CD4-positive, alpha-beta T cell (primary cell): ENCODE data around the gene KMT2B. TPM values are rescaled to one million over a fixed set of nuclear protein-coding genes. Genes with fewer than 3 reads are reported as not detected.

Experiments used
- ATAC-seq: fragments of 200-7000 bp; cut with Tn5 transposase; one replicate; pipeline ENCODE4 v1.10.0; 2022; ENCODE audit warnings: mild to moderate bottlenecking; ENCODE audit not compliant: poor library complexity
- CTCF ChIA-PET: fragments of 350-600 bp; sonication (Branson Sonifier 250); formaldehyde crosslinking; loops from one replicate; lab custom pipeline; 2021; ENCODE audit warnings: antibody characterized with exemption, inconsistent platforms; lab: Charles Lee
- POLR2A ChIA-PET: fragments of 350-600 bp; sonication (Branson Sonifier 250); formaldehyde crosslinking; loops from one replicate; lab custom pipeline; 2021; ENCODE audit warnings: antibody characterized with exemption, inconsistent platforms; lab: Charles Lee
- DNase-seq, 14 experiments: peaks; one replicate each; pipeline ENCODE4 v3.0.0-alpha.2; 2013 to 2020; ENCODE audit warnings: mixed read lengths in 2 of 14
- H3K27ac ChIP-seq, 2 donors: one replicate each; pipeline versions ENCODE4 v1.5.1 to v1.7.0; 2013; ENCODE audit warnings: low read length in 2 of 2, low read depth in 1 of 2, mild to moderate bottlenecking in 1 of 2
- H3K27me3 ChIP-seq, 2 experiments: 1 replicate in 1 of 2; 2 replicates in 1 of 2; pipeline versions ENCODE4 v1.6.1 to v1.7.0; 2013; ENCODE audit warnings: low read length in 2 of 2, control low read depth in 1 of 2, mild to moderate bottlenecking in 1 of 2, moderate library complexity in 1 of 2; ENCODE audit not compliant: insufficient read depth in 2 of 2, control insufficient read depth in 1 of 2
- H3K36me3 ChIP-seq: one replicate; pipeline ENCODE4 v1.6.1; 2013; ENCODE audit warnings: low read length, control low read depth; ENCODE audit not compliant: insufficient read depth
- H3K4me1 ChIP-seq: one replicate; pipeline ENCODE4 v1.6.1; 2013; ENCODE audit warnings: low read length, control low read depth; ENCODE audit not compliant: insufficient read depth
- H3K4me3 ChIP-seq: one replicate; pipeline ENCODE4 v1.5.1; 2013; ENCODE audit warnings: mild to moderate bottlenecking, low read length, moderate library complexity
- H3K9me3 ChIP-seq, 2 experiments: 1 replicate in 1 of 2; 2 replicates in 1 of 2; pipeline versions ENCODE4 v1.6.1 to v1.7.0; 2013; ENCODE audit warnings: low read length in 2 of 2, mild to moderate bottlenecking in 2 of 2, control low read depth in 1 of 2, moderate library complexity in 1 of 2; ENCODE audit not compliant: control insufficient read depth in 1 of 2, insufficient read depth in 1 of 2
- H3K27ac Mint-ChIP-seq: one replicate; pipeline ENCODE4 v1.8.0; 2020; ENCODE audit warnings: mixed read lengths
- H3K27me3 Mint-ChIP-seq: one replicate; pipeline ENCODE4 v1.8.0; 2021; ENCODE audit warnings: mixed read lengths
- H3K36me3 Mint-ChIP-seq: one replicate; pipeline ENCODE4 v1.8.0; 2021; ENCODE audit warnings: low read depth, mixed read lengths
- H3K4me1 Mint-ChIP-seq: one replicate; pipeline ENCODE4 v1.8.0; 2021; ENCODE audit warnings: low read depth, mixed read lengths
- H3K4me3 Mint-ChIP-seq: one replicate; pipeline ENCODE4 v1.8.0; 2020; ENCODE audit warnings: mild to moderate bottlenecking, mixed read lengths
- H3K9me3 Mint-ChIP-seq: one replicate; pipeline ENCODE4 v1.8.0; 2020; ENCODE audit warnings: mixed read lengths
- CTCF ChIP-seq: fragments of 200-600 bp; IDR thresholded peaks from one replicate; pipeline ENCODE4 v1.8.0; 2022; ENCODE audit warnings: antibody characterized with exemption, mild to moderate bottlenecking
- intact Hi-C, 2 experiments: fragments of 100-400 bp; cut with DNase I in 1 of 2; cut with micrococcal nuclease in 1 of 2; formaldehyde crosslinking; loops; one replicate each; pipeline versions ENCODE4 v1.15.1 to v1.9.0; 2023 to 2025; cut with DNase I, micrococcal nuclease
- total RNA-seq, 174 experiments: library from RNA in 2 of 174; stranded (reverse) in 2 of 174; gene quantifications; one replicate each; pipeline ENCODE4 v1.2.3 and lab custom pipeline; 2021 to 2026

The KMT2B gene
- total RNA-seq, 2 experiments from 2014 or later, result 59.4 to 59.7 TPM

- no peaks in the 10 kb centered on the region for H3K36me3 ChIP-seq
- no peaks in the 10 kb centered on the region for H3K9me3 Mint-ChIP-seq
- peak overlapping the region; percentile 98 for H3K27ac Mint-ChIP-seq
- peaks cover 76% of the 10 kb centered on the region for H3K4me1 ChIP-seq
- peak overlapping the region; percentile 80 for H3K4me3 ChIP-seq
- ATAC-seq (peak; percentile 59), DNase-seq (peak; percentile 87 to 98 (median 90))
- H3K27me3 ChIP-seq, result no peaks in the 10 kb centered on the region
- H3K27me3 Mint-ChIP-seq, result no peaks in the 10 kb centered on the region
- H3K9me3 ChIP-seq, result no peaks in the 10 kb centered on the region
- peaks cover 37% of the 10 kb centered on the region for H3K36me3 Mint-ChIP-seq
- POLR2A ChIA-PET, result interaction anchor here (0.6 to 2.2 kb wide), 18 partner anchors 9 to 310 kb away, joined by 3 to 23 read pairs (median 6); partner anchors contain the start of genes ALKBH6, COX6B1, HSPB6 and KMT2B
- no peak for TF ChIP-seq CTCF
- CTCF ChIA-PET, result interaction anchor here (0.6 to 0.9 kb wide), 3 partner anchors 21 to 187 kb away, joined by 3 to 4 read pairs (median 3); no protein-coding TSS in a partner anchor
- intact Hi-C loops, result loop anchor here (1.0 to 10.0 kb wide), 7 partner anchors 27 to 370 kb away; partner anchors contain the start of genes COX6B1 (in 1 of the 2), OVOL3 (in 1 of the 2), POLR2I (in 1 of the 2) and TBCB (in 1 of the 2)
- H3K4me1 Mint-ChIP-seq, result peaks cover 55% of the 10 kb centered on the region
- H3K4me3 Mint-ChIP-seq, result peak overlapping the region; percentile 94
- peak overlapping the region; percentile 98 to 99 for H3K27ac ChIP-seq
Measured at GRCh38 chr19:35744430-35745327, 26.9 kb downstream of the KMT2B start.

- intact Hi-C loops, result loop anchor here (1.0 to 10.0 kb wide), 6 partner anchors 28 to 369 kb away; partner anchors contain the start of genes OVOL3 (in 1 of the 2), POLR2I (in 1 of the 2), TBCB (in 1 of the 2) and ZBTB32 (in 1 of the 2)
- Histone ChIP-seq H3K27me3 (no peaks in the 10 kb centered on the region), H3K36me3 (no peaks in the 10 kb centered on the region), H3K4me3 (peak within 1 kb of the TSS; percentile 80), H3K9me3 (no peaks in the 10 kb centered on the region), H3K27ac (peak within 1 kb of the TSS; percentile 98 to 99), H3K4me1 (peaks cover 76% of the 10 kb centered on the region)
- POLR2A ChIA-PET, result interaction anchor here (0.6 to 2.2 kb wide), 16 partner anchors 12 to 309 kb away, joined by 3 to 23 read pairs (median 6); partner anchors contain the start of genes ALKBH6, COX6B1, HSPB6 and KMT2B
- DNase-seq (peak; percentile 89 to 100 (median 96)), ATAC-seq (peak; percentile 52)
- no peak for TF ChIP-seq CTCF
- H3K36me3 Mint-ChIP-seq, result peaks cover 35% of the 10 kb centered on the region
- H3K4me1 Mint-ChIP-seq, result peaks cover 53% of the 10 kb centered on the region
- peak within 1 kb of the TSS; percentile 98 for H3K27ac Mint-ChIP-seq
- H3K27me3 Mint-ChIP-seq, result no peaks in the 10 kb centered on the region
- H3K4me3 Mint-ChIP-seq, result peak within 1 kb of the TSS; percentile 94
- CTCF ChIA-PET, result no interaction called here
- no peaks in the 10 kb centered on the region for H3K9me3 Mint-ChIP-seq
Measured at GRCh38 chr19:35745328-35746086, 27.7 kb downstream of the KMT2B start, which contains the start of the genes PSENEN and U2AF1L4. Gene PSENEN, plus strand, starts transcription at chr19:35745651. Its CDS starts 280 bp downstream, at chr19:35745931. Gene U2AF1L4, minus strand, starts transcription at chr19:35745418. Its CDS starts 27 bp downstream, at chr19:35745391.

- H3K4me1 Mint-ChIP-seq, result peaks cover 47% of the 10 kb centered on the region
Measured at GRCh38 chr19:35746087-35746462, 28.3 kb downstream of the KMT2B start.

More at GRCh38 chr19:35746087-35746462, 28.3 kb downstream of the KMT2B start:
- DNase-seq, result no peak
- Mint-ChIP-seq H3K27ac (peak overlapping the region; percentile 98), H3K27me3 (no peaks in the 10 kb centered on the region), H3K36me3 (peaks cover 30% of the 10 kb centered on the region), H3K9me3 (no peaks in the 10 kb centered on the region), H3K4me3 (peak overlapping the region; percentile 94)
- H3K27me3 ChIP-seq, result no peaks in the 10 kb centered on the region
- intact Hi-C loops, result loop anchor here in 1 of 2 experiments (5.0 to 10.0 kb wide), 2 partner anchors 44 to 369 kb away; partner anchors contain the start of genes OVOL3, POLR2I, TBCB and ZBTB32
- TF ChIP-seq CTCF, result no peak
- H3K4me1 ChIP-seq, result peaks cover 71% of the 10 kb centered on the region
- ATAC-seq, result no peak
- no peaks in the 10 kb centered on the region for H3K9me3 ChIP-seq
- POLR2A ChIA-PET, result interaction anchor here (0.8 to 2.2 kb wide), 9 partner anchors 28 to 268 kb away, joined by 3 to 23 read pairs (median 9); partner anchors contain the start of genes ALKBH6, COX6B1 and KMT2B
- peak overlapping the region; percentile 80 for H3K4me3 ChIP-seq
- peak overlapping the region; percentile 98 to 99 for H3K27ac ChIP-seq
- CTCF ChIA-PET, result no interaction called here
- H3K36me3 ChIP-seq, result no peaks in the 10 kb centered on the region
